HG03571 (cell line): ENCODE results near the gene RIN3.
"Not testable (repeated sequence)": the region's sequence is repeated elsewhere in the genome, so short reads cannot be mapped to it uniquely, and the experiment has no call there.

Experiments
- ATAC-seq: cut with Tn5 transposase; IDR thresholded peaks from one replicate; pipeline ENCODE4 v1.9.1; 2021; ENCODE audit not compliant: unreplicated experiment

RIN3 gene

DNA sequence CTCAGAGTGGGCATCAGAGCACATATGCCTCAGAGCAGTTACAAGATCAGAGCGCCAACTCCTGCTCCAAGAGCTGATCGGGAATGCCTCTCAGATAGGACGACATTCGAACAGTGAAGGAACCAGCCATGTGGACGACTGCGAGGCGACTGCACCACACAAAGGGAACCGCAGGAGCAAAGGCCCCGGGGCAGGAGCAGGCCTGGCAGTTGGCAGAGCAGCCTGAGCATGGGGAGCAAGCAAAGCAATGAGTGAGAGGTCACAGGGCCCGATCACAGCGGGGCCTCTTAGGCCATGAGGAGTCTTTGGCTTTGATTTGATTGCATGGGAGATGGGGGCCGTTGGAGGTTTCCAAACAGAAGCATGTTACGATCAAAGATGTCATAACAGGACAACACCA lies 144.6 kb downstream of the RIN3 start:
- no peak for ATAC-seq

DNA sequence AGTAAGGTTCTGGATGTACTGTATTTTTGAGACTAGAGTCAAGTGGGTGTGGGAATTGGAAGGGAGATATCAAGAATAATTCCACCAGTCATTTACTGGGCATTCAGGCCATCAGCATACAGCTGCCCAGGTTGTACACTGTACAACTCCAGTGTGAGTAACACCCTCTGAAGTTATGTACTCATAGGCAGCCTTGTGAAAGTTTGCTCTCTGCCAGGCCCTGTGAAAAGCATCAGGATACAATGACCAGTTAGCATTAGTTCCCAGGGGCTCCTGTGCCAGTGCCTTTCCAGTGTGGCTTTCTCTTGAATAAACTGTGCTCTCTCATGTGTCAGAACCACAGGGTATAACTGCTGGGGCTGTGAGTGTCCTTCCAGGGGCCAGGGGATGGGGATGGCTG lies 145.1 kb downstream of the RIN3 start:
- ATAC-seq: no peak

DNA sequence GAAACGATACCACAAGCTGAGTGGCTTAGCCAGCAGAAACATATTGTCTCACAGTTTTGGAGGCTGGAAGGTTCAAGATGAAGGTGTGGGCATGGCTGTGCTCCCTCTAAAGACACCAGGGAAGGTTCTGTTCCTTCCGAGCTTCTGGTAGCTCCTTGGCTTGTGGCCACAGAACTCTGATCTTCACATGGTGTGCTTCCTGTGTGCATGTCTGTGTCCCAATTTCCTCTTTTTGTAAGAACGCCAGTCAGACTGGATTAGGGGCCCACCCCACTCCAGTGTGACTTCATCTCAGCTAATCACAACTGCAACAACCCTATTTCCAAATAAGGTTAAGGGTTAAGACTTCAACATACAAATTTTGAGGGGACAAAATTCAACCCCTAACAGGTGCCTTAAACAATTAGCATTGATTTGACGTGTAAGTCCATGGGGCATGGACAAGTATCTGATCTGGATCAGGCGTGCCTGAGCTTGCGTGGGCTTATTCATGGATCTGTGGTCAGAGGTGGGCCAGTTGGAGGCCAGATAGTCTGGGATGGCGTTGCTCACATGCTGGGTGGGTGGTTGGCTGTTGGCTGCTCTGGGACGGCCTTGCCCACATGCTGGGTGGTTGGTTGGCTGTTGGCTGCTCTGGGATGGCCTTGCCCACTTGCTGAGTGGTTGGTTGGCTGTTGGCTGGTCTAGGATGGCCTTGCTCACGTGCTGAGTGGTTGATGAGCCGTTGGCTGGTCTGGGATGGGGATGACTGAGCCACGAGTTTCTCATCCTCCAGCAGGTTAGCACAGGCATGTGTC lies 146.4 kb downstream of the RIN3 start:
- ATAC-seq: no peak

DNA sequence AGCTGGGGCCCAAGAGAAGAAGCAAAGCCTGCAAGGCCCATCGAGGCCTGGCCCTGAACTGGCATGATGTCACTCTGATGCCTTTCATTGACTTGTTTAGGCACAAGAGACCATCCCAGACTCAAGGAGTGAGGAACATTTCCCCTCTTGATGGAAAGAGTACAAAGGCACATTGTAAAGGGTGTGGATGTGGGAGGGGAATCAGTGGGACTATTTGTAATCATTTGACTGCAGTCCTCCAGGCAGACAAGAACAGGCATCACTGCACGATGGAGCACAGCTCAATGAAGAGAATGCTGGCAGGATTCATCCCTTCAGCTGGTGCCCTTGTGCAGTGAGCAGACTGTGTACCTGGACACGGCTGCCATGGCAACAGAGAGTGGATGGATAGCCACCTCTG lies 147.0 kb downstream of the RIN3 start:
- ATAC-seq: no peak

- no peak for ATAC-seq
These were observed 149.5 kb downstream of the RIN3 start for GRCh38 chr14:92663049-92663448.

DNA sequence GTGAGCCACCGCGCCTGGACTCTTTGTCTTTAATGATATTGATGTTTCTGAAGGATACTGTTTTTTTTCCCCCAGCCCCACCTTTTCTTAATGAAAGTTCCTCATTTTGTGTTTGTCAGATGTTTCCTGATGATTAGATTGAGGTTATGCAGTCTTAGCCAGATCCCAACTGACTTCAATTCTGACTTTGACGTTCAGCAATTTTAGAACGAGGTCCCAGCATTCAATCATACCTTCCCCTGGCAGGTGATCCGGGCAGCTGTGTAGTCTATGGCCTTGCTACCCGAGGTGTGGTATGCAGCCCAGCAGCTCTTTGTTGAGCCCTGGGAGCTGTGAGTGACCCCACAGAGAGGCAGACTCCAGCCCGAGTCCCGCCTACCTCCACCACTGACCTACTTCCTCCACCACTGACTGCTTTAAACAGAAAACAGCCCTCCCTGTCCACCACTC lies 152.1 kb downstream of the RIN3 start:
- ATAC-seq: no peak

DNA sequence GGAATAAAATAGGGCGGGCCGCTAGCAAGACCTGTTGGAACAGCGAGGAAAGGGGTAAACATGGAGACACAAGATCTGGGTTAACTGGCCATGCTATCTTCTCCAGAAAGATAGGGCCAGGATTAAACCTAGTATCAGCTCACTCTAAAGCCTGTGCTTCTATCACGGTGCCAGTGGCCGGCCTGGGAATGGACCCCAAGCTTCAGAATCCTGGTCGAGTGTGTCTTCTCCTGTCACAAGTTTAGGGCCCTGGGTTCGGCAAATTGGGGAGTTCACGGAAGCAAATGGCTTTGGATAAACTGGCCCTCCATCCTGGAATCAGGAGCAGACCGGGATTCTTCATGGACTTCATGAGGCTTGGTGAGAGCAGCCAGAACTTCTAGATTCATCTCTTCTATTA lies 152.7 kb downstream of the RIN3 start:
- no peak for ATAC-seq

DNA sequence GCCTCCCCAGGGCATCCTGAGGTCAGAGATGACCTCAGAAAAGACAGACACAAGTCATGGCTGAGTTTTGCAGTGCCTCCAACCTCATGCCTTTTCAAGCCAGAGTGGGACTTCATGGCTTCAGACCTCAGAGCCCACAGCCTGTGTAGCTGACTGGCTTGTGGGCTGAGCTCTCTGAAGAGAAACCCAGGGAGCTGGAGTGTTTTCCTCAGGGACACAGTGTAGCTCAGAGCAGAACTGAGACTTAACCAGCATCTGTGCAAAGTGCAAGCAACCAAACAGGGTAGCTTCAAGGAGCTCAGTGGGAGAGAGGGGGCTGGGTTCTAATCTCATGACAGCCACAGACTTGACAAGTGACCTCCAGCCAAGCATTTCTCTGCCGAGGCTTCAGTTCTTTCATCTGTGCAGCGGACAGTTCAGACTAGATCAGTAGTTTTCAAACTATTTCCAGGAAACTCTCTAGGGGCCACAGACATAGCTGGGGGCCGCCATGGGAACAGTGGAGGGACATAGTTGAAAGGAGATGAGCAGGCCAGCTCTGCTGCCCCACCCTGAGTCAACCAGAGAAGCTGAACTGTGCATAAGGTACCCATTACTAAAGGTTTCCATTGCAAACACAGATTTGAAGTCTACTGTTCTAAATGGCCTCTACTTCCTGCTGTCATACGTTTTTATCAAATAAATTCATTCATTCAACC lies 154.8 kb downstream of the RIN3 start:
- no peak for ATAC-seq

- ATAC-seq: no peak
These were observed 156.6 kb downstream of the RIN3 start for GRCh38 chr14:92670160-92670559.

GRCh38 chr14:92670643-92671366 lies 157.2 kb downstream of the RIN3 start:
- ATAC-seq: no peak

GRCh38 chr14:92673601-92674150 lies 160.1 kb downstream of the RIN3 start:
- no peak for ATAC-seq

GRCh38 chr14:92675421-92675820 lies 161.8 kb downstream of the RIN3 start:
- no peak for ATAC-seq

GRCh38 chr14:92675976-92676375 lies 162.4 kb downstream of the RIN3 start:
- ATAC-seq: no peak

DNA sequence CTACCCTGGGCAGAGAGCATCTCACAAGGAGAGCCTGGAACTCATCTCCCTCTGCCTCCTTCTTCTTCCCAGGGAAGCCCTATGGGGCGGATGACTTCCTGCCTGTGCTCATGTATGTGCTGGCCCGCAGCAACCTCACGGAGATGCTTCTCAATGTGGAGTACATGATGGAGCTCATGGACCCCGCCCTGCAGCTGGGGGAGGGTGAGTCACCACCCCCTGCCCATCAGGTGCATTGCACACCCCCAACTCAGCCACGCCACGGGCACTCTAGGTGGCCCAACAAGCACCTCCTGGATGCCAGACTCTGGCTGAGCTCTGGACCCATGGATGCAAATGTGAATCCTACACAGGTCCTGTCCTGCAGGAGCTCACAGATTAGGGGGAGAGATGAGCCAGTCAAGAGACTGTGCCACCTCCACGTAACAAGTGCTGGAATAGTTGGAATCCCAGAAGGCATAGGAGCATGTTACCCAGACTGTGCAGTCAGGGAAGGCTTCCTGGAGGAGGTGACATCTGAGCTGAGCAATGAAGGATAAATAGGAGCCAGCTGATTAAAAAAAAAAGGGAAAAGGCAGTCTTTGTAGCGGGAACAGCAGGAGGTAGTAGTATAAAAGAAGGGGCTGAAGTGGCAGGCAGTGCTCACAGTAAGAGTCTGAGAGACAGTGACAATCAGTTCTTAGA lies 163.0 kb downstream of the RIN3 start:
- no peak for ATAC-seq

- ATAC-seq: peak; percentile 81
These were observed 163.6 kb downstream of the RIN3 start for GRCh38 chr14:92677087-92677668.

DNA sequence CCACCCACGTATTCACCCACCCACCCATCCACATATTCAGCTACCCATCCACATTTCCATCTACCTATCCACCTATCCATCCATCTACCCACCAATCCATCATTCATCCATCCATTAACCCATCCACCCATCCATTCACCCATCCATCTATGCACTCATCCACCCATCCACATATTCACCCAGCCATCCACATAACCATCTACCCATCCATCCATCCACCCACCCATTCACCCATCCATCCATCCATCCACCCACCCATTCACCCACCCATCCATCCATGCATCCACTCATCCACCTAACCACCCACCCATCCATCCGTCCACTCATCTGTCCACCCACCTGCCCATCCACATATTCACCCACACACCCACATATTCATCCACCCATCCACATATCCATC lies 164.4 kb downstream of the RIN3 start:
- ATAC-seq: no peak

- no peak for ATAC-seq
These were observed 165.2 kb downstream of the RIN3 start for GRCh38 chr14:92678766-92679165.

- no peak for ATAC-seq
These were observed 165.7 kb downstream of the RIN3 start for GRCh38 chr14:92679246-92679645.

DNA sequence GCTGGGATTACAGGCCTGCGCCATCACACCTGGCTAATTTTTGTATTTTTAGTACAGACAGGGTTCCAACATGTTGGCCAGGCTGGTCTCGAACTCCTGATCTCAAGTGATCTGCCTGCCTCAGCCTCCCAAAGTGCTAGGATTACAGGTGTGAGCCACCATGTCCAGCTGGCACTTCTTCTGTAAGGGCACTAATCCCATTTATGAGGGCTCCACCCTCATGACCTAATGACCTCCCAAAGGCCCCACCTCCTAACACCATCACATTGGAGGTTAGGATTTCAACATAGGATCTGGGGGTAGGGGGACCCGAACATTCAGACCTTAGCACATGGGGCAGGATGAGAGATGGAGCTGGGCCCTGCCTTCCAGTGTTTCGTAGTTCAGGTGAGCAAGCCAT lies 166.7 kb downstream of the RIN3 start:
- not testable (repeated sequence) for ATAC-seq

DNA sequence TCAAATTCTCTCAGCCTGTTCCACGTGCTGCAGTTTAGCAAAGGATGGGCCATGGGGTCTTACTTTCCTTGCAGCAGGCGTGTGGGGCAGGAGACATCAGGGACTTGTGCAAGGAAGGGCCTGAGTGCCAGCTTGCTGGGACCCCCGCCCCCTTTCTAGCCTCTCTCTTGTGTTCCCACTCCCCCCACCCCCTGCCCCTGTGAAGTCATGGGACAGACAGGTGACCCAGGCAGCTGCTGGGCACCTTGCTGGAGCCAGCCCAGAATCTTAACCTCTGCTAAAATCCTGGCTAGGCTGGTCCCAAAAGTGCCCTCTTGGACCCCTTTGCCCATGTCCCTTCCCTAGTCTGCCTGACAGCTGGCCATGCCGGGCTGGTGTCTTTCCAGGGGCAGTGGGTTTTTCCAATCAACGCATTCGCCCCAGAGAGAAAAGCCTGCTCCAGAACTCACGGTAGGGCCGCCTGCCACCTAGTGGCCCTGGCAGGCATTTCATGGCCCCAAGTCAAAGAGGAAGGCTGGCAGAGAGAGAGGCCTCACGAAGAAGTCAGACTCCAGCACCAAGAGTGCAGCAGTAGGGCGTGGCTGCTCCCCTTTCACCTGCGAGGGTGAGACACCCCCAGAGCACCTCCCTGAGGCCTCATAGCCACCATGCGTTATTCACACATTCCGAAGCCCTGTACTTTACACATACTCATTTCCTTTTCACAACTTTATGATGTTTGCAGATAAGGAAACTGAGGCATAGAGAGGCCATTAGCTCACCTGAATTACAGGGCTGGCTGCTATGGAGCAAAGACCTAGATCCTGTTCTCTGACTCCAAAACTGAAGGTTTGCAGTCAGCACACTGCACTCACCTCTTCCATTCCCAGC lies 167.4 kb downstream of the RIN3 start:
- ATAC-seq: no peak
